GM21360 (cell line): Measurements from ENCODE around the gene LAMA3.
A peak's percentile ranks its signal among the peaks of the same experiment; 100 is the strongest.

ENCODE experiments used
- ATAC-seq: cut with Tn5 transposase; IDR thresholded peaks from one replicate; pipeline ENCODE4 v1.9.1; 2021; ENCODE audit warnings: mild to moderate bottlenecking, moderate library complexity; ENCODE audit not compliant: unreplicated experiment

LAMA3 gene

GRCh38 chr18:23850215-23850614 lies 161.0 kb downstream of the LAMA3 start:
- no peak for ATAC-seq

DNA sequence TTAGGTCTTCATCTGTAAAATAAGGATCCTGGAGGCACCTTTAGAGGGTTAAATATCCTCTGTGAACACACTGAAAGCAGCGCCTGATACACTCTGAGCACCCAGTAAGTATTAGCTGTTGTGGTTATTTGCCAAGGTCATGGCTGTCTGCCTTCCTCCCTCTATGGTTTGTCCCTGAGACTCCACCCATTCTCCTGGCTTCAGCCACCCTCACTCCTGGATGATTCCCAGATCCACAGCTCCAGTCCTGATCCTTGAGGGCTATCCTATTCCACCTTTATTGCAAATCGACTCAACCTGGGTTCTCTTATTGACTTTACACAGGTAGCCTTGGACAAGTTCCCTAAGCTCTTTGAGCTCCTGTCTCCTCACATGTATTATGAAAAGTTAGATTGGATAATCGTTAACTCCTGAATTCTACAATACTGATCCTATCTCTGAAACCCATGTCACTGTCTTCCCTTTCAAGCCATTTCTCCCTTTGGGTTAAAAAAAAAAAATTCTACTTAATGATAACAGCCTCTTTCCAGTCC lies 162.3 kb downstream of the LAMA3 start:
- ATAC-seq = no peak

DNA sequence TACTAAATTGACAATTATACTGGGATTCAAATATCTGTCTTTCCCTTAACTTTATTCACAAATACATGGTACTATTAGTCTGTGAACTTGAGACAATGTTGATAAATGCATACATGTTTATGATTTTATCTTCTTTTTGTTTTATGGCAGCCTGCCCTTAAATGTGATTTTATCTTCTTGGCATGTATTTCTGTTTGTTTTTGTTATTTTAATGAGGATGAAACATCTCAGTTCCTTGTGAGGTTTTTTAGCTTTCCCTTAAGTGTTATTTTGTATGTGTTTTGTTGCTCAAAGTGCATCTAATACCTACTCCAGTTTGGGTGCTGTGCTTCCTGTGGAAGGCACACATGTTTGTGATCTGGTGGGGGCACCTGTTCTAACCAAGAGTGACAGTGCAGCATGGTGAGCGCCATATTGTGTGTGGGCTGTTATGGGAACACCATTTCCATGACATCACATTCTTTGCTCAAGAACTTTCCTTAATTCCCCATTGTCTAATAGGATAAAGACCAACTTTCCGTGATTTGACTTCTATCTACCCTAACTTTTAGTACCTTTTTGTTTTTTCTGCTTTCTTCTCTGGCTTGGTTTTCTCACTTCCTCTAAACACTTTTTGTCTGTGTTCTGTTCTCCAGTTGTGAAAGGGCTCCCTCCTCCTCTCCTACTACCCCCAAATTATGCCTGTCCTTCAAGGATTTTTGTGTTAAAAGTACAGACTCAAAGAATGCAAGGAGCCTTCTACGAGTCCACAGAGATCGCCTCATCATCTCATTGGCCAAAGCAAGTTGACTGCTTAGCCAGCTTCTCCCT lies 163.2 kb downstream of the LAMA3 start:
- ATAC-seq = no peak

- no peak for ATAC-seq
These were observed 164.4 kb downstream of the LAMA3 start for GRCh38 chr18:23853448-23854195.

GRCh38 chr18:23855721-23856120 lies 166.5 kb downstream of the LAMA3 start:
- no peak for ATAC-seq

DNA sequence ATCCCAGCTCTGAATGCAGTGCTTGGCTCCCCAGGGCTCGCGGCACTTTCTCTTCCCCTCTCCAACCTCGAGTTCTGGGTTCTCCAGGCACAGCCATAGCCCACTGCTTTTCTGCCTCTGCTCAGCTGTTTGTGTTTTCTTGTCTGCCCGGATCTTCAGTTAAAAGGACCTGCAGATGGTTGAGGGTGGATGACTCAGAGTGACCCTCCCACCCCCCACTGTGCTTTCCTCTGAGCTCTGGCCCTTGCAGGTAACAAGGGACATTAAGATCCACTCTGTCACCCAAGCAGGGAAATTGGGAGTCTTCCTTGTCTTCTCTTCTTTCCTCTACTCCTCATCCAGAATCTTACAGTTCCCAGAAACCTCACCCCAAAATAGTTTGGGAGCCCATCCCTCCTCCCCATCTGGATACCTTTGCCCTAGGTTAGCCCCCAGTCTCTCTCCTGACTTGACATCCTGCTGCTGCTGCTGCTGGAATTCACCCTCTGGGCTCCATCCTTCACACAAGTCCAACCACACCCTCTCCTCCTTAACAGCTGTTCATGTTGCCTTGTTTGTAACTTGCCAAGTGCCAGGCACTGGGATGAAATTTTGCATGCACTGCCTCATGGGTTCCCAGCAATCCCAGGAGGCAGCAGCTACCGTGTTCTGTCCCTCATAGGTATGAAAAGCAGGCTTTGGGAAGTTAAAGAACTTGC lies 167.4 kb downstream of the LAMA3 start:
- ATAC-seq = no peak

- no peak for ATAC-seq
These were observed 167.9 kb downstream of the LAMA3 start for GRCh38 chr18:23857164-23857552.

DNA sequence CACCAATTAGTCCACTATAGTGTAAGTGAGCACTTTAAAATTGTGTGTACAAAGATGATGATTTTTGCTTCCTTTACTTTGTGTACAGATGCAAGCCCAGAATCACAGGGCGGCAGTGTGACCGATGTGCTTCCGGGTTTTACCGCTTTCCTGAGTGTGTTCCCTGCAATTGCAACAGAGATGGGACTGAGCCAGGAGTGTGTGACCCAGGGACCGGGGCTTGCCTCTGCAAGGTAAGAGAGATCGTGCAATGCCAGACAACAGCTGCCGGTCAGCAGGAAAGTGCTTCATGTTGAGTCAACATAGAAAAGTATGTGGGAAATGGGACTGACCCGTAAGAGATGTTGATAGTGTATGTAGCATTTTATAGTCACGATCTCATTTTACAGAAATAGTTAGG lies 168.5 kb downstream of the LAMA3 start:
- ATAC-seq = no peak

DNA sequence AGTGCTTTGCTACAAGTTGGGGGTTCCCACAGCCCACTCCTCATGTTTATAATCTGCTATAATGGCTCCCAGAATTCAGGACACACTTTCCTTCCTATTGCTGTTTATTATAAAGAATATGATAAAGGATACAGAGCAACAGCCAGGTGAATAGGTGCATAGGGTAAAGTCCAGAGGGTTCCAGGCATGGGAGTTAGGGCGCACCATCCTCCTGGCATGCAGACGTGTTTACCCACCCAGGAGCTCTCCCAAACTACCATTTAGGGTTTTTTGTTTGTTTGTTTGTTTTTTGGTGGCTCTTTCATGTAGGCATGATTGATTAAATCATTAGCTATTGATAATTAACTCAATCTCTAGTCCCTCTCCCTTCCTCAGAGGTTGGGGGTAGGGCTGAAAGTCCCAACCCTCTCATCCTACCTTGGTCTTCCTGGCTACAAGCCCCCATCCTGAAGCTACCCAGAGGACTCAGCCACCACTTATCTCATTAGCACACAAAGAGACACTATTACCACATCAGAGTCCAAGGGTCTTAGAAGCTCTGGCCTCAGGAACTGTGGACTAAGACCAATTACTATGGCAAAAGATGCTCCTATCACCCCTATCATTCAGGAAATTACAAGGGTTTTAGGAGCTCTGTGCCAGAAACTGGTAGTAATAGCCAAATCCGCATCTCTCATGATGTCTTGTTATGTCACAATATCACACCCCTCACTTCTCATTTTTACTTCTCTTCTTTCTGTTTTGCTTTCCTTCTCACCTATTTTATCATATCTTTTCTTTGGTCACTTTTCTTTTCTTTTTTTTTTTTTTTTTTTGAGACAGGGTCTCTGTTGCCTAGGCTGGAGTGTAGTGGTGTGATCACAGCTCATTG lies 170.4 kb downstream of the LAMA3 start:
- ATAC-seq = no peak

GRCh38 chr18:23861326-23861725 lies 172.1 kb downstream of the LAMA3 start:
- ATAC-seq = no peak

GRCh38 chr18:23861805-23862470 lies 172.7 kb downstream of the LAMA3 start:
- no peak for ATAC-seq

GRCh38 chr18:23864624-23865023 lies 175.4 kb downstream of the LAMA3 start:
- ATAC-seq = no peak

DNA sequence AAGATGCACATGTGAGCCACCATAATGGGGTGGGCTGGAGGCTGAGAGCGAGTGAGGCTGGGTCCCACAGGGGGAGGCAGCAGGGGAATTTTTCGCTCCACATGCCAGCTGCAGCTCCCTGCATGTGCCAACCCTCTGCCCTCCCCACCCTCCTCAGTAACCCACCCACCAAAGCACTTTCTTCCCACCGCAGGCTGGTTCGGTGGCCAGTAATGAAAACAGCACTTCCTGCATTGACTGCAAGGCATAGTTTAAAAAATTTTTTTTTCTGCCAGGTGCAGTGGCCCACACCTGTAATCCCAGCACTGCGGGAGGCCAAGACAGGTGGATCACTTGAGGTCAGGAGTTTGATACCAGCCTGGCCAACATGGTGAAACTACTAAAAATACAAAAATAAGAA lies 177.8 kb downstream of the LAMA3 start:
- ATAC-seq = no peak

- ATAC-seq = no peak
These were observed 179.0 kb downstream of the LAMA3 start for GRCh38 chr18:23868136-23868785.

DNA sequence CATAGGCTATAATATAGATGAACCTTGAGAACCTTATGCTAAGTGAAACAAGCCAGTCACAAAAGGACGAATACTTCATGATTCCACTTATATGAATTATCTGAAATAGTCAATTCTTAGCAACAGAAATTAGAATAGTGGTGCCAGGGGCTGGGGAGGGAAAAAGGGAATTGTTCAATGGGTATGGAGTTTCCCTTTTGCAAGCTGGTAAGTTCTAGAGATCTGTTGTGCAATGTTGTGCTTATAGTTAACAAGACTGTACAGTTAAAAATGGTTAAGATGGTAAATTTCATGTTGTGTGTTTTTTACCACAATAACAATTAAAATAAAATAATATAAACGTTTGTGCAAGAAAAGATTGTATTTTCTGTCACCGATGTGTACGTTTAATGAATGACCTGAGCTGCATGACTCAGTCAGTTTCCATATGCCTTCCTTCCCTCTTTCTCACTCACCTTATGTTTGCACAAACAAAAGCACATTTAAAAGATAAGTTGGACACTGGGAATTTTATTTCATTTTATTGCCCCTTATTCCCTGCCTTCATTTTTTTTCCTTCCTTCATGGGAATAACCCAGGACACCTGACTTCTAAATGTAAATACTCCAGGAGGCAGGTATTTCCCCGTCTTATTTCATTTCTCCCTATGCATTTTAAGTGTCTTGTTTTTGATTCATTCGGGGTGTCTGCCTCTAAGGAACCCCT lies 181.6 kb downstream of the LAMA3 start:
- ATAC-seq = no peak

DNA sequence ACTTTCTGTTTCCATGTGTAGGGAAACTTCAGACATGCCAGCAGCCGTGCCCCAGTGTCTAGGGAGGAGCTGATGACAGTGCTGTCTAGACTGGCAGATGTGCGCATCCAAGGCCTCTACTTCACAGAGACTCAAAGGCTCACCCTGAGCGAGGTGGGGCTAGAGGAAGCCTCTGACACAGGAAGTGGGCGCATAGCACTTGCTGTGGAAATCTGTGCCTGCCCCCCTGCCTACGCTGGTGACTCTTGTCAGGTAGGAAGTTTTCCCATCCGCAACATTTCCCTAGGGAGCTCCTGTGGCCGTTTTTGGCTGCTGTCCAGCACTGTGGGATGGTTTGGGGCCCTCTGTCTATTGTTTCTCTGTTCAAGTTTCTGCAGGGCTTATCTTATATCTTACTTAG lies 182.2 kb downstream of the LAMA3 start:
- ATAC-seq = peak; percentile 81

DNA sequence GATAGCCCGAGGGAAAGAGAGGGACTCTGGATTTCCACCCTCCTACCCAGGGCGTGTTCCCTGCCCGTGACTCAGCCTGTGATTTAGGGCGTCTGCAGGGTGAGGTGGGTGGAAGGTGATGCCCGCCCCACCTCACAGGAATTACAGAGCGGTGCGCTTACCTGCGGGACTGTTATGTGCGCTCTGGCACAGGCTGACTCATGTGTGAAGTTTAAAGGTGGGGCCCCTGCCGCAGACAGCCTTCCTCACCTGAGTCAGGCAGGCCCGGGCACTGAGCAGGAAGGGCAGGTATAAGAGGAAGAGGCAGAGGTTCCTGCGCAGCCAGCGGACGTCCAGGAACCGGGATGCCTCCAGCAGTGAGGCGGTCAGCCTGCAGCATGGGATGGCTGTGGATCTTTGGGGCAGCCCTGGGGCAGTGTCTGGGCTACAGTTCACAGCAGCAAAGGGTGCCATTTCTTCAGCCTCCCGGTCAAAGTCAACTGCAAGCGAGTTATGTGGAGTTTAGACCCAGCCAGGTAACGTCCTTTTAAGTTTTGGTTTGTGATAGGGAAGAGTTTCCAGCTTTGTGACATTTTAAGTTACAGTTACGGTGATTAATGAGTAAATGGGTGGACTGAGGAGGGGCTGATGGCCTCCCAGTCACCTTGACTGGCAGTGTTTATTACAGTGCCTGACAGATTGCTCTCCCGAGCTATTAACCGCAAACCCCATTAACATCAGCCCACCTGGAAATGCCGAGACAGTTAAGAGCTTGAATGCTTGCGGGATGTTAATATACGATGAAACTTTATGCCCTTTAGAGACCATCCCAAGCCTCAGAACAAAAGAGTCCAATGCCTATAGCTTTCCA lies 183.7 kb downstream of the LAMA3 start:
- ATAC-seq = no peak
